ENCODE measurements around the gene CYSLTR2. TPM values are rescaled to one million over a fixed set of nuclear protein-coding genes. Genes with fewer than 3 reads are reported as not detected.

Gene CYSLTR2
- total RNA-seq, 1 experiment from 2014 or later, result not detected

GRCh38 chr13:48687249-48687648 lies 33.5 kb downstream of the CYSLTR2 start:
- BruUV-seq (replicated peaks), result no TSS peak
- CTCF ChIA-PET, result no interaction called here

DNA sequence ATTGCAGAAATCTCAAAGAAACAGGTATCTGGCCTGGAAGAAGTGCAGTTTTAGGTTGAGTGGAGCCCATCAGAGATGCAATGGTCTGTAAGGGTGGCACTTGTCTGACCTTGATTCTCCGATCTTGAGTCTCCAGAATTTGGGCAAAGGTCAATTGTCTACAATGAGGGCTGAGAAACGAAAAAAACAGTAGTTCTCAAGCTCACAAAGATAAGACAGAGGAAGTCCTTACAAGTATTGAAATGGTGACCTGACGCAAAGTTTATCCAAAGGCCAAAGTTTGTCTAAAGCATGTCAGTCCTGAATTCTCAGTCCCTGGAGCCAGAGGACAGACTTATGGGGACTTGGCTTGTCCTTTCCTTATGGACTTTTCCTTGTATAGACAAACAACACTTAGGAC lies 40.3 kb downstream of the CYSLTR2 start:
- no peaks in the 10 kb centered on the region for H3K9me3 ChIP-seq (ENCODE audit: control insufficient read depth, insufficient read depth, low read depth, low read length)
- TF ChIP-seq TCF7L2 (IDR thresholded peaks at IDR 0.05; ENCODE audit: low read depth, low read length) (no peak), SIN3A (IDR thresholded peaks at IDR 0.05; ENCODE audit: borderline replicate concordance, insufficient read depth, low read depth, low read length) (no peak), POLR2AphosphoS5 (IDR thresholded peaks at IDR 0.05; ENCODE audit: low read depth, low read length) (no peak), CTCF (IDR thresholded peaks at IDR 0.05) (no peak)
- TF ChIP-seq, protein P1, sequence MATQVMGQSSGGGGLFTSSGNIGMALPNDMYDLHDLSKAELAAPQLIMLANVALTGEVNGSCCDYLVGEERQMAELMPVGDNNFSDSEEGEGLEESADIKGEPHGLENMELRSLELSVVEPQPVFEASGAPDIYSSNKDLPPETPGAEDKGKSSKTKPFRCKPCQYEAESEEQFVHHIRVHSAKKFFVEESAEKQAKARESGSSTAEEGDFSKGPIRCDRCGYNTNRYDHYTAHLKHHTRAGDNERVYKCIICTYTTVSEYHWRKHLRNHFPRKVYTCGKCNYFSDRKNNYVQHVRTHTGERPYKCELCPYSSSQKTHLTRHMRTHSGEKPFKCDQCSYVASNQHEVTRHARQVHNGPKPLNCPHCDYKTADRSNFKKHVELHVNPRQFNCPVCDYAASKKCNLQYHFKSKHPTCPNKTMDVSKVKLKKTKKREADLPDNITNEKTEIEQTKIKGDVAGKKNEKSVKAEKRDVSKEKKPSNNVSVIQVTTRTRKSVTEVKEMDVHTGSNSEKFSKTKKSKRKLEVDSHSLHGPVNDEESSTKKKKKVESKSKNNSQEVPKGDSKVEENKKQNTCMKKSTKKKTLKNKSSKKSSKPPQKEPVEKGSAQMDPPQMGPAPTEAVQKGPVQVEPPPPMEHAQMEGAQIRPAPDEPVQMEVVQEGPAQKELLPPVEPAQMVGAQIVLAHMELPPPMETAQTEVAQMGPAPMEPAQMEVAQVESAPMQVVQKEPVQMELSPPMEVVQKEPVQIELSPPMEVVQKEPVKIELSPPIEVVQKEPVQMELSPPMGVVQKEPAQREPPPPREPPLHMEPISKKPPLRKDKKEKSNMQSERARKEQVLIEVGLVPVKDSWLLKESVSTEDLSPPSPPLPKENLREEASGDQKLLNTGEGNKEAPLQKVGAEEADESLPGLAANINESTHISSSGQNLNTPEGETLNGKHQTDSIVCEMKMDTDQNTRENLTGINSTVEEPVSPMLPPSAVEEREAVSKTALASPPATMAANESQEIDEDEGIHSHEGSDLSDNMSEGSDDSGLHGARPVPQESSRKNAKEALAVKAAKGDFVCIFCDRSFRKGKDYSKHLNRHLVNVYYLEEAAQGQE (IDR thresholded peaks at IDR 0.05; ENCODE audit: insufficient read depth in 1 of 2, low read depth in 2 of 2, low read length in 1 of 2), result no peak
- H3K27me3 ChIP-seq (ENCODE audit: control insufficient read depth, insufficient read depth, low read length), result no peaks in the 10 kb centered on the region
- H3K27ac ChIP-seq (ENCODE audit: low read length), result no peak overlapping the region
- POLR2A ChIA-PET, result no interaction called here
- no peak overlapping the region for H3K4me3 ChIP-seq (ENCODE audit: low read depth in 2 of 2, low read length in 2 of 2)
- DNase-seq (ENCODE audit: low read depth, low spot score) (no peak), ATAC-seq (no peak)
- no peaks in the 10 kb centered on the region for H3K4me1 ChIP-seq (ENCODE audit: control insufficient read depth, insufficient read depth, low read length)
- in situ Hi-C loops (cut with HindIII; ENCODE audit: low pct_unique_long_range_greater_than_20kb, low sequenced_read_pairs) (no loop called here), intact Hi-C loops (cut with micrococcal nuclease; ENCODE audit: unreplicated experiment) (no loop called here)
- CTCF ChIA-PET, result no interaction called here
- no peaks in the 10 kb centered on the region for H3K36me3 ChIP-seq (ENCODE audit: control insufficient read depth, insufficient read depth, low read length)
- no TSS peak for BruUV-seq (replicated peaks)

More at GRCh38 chr13:48687249-48687648, 33.5 kb downstream of the CYSLTR2 start:
- TF ChIP-seq SIN3A (IDR thresholded peaks at IDR 0.05; ENCODE audit: borderline replicate concordance, insufficient read depth, low read depth, low read length), result no peak
- no peak for TF ChIP-seq CTCF (IDR thresholded peaks at IDR 0.05)
- no peak for TF ChIP-seq POLR2AphosphoS5 (IDR thresholded peaks at IDR 0.05; ENCODE audit: low read depth, low read length)
- TF ChIP-seq, protein P1 (IDR thresholded peaks at IDR 0.05; ENCODE audit: insufficient read depth in 1 of 2, low read depth in 2 of 2, low read length in 1 of 2), result no peak
- TF ChIP-seq TCF7L2 (IDR thresholded peaks at IDR 0.05; ENCODE audit: low read depth, low read length), result no peak
- Histone ChIP-seq H3K36me3 (ENCODE audit: control insufficient read depth, insufficient read depth, low read length) (no peaks in the 10 kb centered on the region), H3K27ac (ENCODE audit: low read length) (no peak overlapping the region), H3K4me3 (ENCODE audit: low read depth in 2 of 2, low read length in 2 of 2) (no peak overlapping the region), H3K4me1 (ENCODE audit: control insufficient read depth, insufficient read depth, low read length) (no peaks in the 10 kb centered on the region), H3K9me3 (ENCODE audit: control insufficient read depth, insufficient read depth, low read depth, low read length) (no peaks in the 10 kb centered on the region), H3K27me3 (ENCODE audit: control insufficient read depth, insufficient read depth, low read length) (no peaks in the 10 kb centered on the region)
- POLR2A ChIA-PET, result no interaction called here
- intact Hi-C loops (cut with micrococcal nuclease; ENCODE audit: unreplicated experiment) (no loop called here), in situ Hi-C loops (cut with HindIII; ENCODE audit: low pct_unique_long_range_greater_than_20kb, low sequenced_read_pairs) (no loop called here)
- DNase-seq (ENCODE audit: low read depth, low spot score) (no peak), ATAC-seq (no peak)
